ENCODE measurements around the gene IDUA.
"Not testable (repeated sequence)": the region's sequence is repeated elsewhere in the genome, so short reads cannot be mapped to it uniquely, and the experiment has no call there.

IDUA gene

GRCh38 chr4:986879-987623 lies at the start of gene IDUA:
TSS of gene IDUA (plus strand) at chr4:987044. CDS start at chr4:987085, 41 bp downstream.
- DNase-seq (ENCODE audit: low spot score), result peak; percentile 86

GRCh38 chr4:939508-939907 lies 47.3 kb upstream of the IDUA start:
- not testable (repeated sequence) for DNase-seq (ENCODE audit: low spot score)

GRCh38 chr4:945274-946102 lies 41.4 kb upstream of the IDUA start:
- no peak for DNase-seq (ENCODE audit: low spot score)

- no peak for DNase-seq (ENCODE audit: low spot score)
Observed at GRCh38 chr4:946103-946450, 40.8 kb upstream of the IDUA start.

- DNase-seq (ENCODE audit: low spot score), result no peak
Observed at GRCh38 chr4:946517-947471, 40.0 kb upstream of the IDUA start.

GRCh38 chr4:947491-947971 lies 39.3 kb upstream of the IDUA start:
- no peak for DNase-seq (ENCODE audit: low spot score)

GRCh38 chr4:948101-948935 lies 38.5 kb upstream of the IDUA start:
- DNase-seq (ENCODE audit: low spot score), result no peak

- DNase-seq (ENCODE audit: low spot score), result no peak
Observed at GRCh38 chr4:948936-949300, 37.9 kb upstream of the IDUA start.

- DNase-seq (ENCODE audit: low spot score), result no peak
Observed at GRCh38 chr4:949656-950055, 37.2 kb upstream of the IDUA start.

GRCh38 chr4:950136-951020 lies 36.5 kb upstream of the IDUA start:
- no peak for DNase-seq (ENCODE audit: low spot score)

GRCh38 chr4:951186-951585 lies 35.7 kb upstream of the IDUA start:
- no peak for DNase-seq (ENCODE audit: low spot score)

GRCh38 chr4:951594-952468 lies 35.0 kb upstream of the IDUA start:
- DNase-seq (ENCODE audit: low spot score), result no peak

GRCh38 chr4:952881-953573 lies 33.8 kb upstream of the IDUA start:
- DNase-seq (ENCODE audit: low spot score), result no peak

GRCh38 chr4:953574-953915 lies 33.3 kb upstream of the IDUA start:
- no peak for DNase-seq (ENCODE audit: low spot score)

- no peak for DNase-seq (ENCODE audit: low spot score)
Observed at GRCh38 chr4:954211-955020, 32.4 kb upstream of the IDUA start.

GRCh38 chr4:955161-955921 lies 31.5 kb upstream of the IDUA start:
- no peak for DNase-seq (ENCODE audit: low spot score)

GRCh38 chr4:955931-956381 lies 30.9 kb upstream of the IDUA start:
- DNase-seq (ENCODE audit: low spot score), result no peak
